Testis (tissue), 2 donors: ENCODE results near the gene EPHA3.

Experiments used
- CTCF ChIP-seq, 3 experiments: fragments of 450-650 bp in 2 of 3; fragments of 200-600 bp in 1 of 3; sonication (generic) in 1 of 3; IDR thresholded peaks; one replicate each; pipeline ENCODE4 v1.5.1; 2016 to 2019; ENCODE audit warnings: antibody characterized with exemption in 3 of 3, mild to moderate bottlenecking in 2 of 3, moderate library complexity in 1 of 3
- POLR2A ChIP-seq: fragments of 450-650 bp; IDR thresholded peaks from one replicate; pipeline ENCODE4 v1.6.1; 2017; ENCODE audit warnings: antibody characterized with exemption, mild to moderate bottlenecking, moderate library complexity

- TF ChIP-seq CTCF (IDR thresholded peaks at IDR 0.05) (no peak), POLR2A (no peak)
Observed at GRCh38 chr3:89280822-89281365, 173.5 kb downstream of the EPHA3 start.
